NK-92 (cell line): ENCODE results near the gene ABL1.
"Not testable (repeated sequence)": the region's sequence is repeated elsewhere in the genome, so short reads cannot be mapped to it uniquely, and the experiment has no call there.

Experiments used
- DNase-seq: peaks from one replicate; lab custom pipeline; 2025; ENCODE audit not compliant: unreplicated experiment; lab: John Stamatoyannopoulos, UW

ABL1 gene

DNA sequence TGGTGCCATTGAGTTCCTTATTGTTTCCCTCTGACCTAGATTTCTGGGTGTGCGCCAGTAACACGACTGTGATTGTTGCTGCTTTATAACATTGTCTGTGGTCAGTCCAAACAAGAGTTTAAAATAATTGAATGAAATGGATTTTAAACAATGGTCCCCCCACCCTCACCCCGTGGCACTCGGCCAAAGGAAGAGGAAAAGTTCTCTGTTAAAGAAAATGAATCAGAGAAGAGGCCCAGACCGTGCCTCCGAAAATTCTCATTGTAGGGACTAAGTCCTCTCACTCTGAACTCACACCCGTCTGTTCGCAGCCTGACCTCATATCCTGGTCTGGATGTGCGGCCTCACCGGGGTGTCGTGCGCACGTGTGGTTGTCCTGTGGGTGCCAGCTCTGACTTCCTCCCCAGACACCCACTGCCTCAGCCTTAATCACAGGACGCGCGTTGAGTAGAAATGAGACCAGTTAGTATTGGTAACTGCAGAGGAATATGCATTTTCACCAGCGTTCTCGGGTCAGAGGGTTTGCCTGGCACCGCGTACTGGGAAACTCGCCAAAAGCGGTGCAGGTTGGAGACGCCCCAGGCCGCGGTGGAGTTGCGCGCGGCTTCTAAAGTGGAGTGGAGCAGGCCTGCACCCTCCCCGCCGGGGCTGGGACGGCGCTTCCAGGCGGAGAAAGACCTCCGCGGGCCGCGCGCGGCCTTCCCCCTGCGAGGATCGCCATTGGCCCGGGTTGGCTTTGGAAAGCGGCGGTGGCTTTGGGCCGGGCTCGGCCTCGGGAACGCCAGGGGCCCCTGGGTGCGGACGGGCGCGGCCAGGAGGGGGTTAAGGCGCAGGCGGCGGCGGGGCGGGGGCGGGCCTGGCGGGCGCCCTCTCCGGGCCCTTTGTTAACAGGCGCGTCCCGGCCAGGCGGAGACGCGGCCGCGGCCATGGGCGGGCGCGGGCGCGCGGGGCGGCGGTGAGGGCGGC lies at the start of gene ABL1:
Gene ABL1, plus strand, starts transcription at position 884 of the 966 bp plus-strand sequence. CDS start 193 bp downstream, outside the sequence.
- no peak for DNase-seq

DNA sequence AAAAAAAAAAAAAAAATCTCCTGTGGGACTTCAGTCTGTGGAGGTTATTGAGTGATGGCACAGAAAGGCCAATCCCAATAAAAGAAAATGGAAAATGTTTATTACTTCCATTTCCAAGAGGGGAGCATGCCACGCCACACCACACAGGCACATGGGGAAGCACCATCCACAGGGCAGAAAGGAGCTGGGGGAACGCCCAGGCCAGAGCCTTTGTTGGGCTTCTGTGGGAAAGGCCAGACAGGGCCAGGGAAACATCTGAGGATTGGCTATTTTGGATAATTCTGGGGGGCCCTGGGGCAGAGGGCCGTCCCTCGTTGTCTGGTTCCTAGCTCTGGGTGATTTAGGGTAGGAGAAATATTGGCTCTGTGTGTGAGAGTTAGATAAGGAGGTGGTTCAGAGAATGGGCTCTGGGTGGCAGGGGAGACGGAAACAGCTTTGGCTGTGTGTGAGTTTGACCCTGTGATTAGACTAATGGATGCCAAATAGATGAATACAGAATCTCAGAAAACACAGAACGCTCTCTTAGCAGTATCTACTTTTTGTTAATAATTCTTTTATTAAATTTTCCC lies 49.0 kb upstream of the ABL1 start:
- DNase-seq: no peak

DNA sequence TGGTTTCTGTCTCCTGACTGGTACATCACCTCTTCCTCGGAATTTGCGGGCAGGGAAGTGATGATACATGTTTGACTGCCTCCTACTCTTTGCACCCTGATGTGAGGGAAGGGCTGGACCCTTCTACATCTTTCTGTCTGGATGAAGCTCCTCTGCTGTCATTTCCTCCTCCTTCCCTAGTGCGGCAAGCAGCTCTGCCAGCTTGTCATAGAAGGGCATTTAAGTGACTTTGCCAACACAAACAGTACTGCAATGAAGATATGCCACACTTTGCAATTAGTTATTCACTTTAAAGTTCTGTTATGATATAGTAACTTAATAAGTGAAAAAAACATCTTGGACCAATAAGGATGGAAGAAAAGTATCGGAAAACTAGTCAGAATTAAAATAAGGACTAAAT lies 48.5 kb upstream of the ABL1 start:
- DNase-seq: no peak

DNA sequence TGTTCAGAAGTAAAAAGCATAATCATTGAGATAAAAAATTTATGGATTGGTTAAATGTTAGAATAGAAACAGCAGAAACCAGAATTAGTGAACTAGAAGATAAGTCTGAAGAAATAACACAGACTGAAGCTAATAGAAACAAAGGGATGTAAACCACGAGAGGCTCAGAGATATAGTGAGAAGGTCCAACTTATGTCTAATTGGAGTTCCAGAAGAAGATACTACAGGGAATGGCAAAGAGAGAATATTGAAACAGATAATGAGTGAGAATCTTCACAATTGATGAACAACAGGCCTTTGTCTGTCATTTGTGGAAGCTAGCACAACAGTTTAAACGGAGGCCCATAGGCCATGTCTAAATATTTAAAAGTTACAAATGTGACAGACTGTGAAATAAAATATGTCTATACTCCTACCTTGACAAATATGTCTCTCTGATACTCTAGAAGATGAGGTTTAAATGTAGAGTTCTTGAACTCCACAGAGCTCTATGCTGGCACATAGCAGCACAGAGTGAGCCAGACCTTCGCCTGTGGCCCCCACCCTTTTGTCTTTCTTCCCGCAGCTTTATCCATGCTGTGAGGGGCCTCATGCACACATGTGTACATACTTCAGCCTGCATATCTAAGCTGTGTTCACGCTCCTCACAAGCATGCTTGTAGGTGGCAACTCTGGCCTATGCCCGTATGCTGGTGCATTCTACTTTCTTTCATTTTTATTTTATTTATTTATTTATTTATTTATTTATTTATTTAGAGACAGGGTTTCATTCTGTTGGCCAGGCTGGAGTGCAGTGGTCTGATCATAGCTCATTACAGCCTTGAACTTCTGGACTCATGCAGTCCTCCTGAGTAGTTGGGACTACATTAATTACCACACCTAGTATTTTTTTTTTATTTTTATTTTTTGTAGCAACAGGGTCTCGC lies 45.0 kb upstream of the ABL1 start:
- no peak for DNase-seq

DNA sequence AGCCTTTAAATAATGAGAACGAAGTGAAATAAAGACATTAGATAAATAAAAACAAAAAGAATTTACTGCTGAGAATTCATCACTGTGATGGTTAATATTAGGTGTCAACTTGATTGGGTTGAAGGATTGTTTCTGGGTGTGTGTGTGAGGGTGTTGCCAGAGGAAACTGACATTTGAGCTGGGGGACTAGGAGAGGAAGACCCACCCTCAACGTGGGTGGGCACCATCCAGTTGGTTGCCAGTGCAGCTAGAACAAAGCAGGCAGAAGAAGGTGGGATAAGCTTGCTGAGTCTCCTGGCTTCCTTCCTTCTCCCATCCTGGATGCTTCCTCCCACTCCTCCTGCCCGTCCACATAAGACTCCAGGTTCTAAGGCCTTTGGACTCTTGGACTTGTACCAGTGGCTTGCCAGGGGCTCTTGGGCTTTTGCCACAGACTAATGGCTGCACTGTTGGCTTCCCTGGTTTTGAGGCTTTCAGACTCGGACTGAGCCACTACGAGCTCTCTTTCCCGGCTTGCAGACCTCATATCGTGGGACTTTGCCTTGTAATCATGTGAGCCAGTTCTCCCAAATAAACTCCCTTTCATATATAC lies 43.7 kb upstream of the ABL1 start:
- DNase-seq: no peak

DNA sequence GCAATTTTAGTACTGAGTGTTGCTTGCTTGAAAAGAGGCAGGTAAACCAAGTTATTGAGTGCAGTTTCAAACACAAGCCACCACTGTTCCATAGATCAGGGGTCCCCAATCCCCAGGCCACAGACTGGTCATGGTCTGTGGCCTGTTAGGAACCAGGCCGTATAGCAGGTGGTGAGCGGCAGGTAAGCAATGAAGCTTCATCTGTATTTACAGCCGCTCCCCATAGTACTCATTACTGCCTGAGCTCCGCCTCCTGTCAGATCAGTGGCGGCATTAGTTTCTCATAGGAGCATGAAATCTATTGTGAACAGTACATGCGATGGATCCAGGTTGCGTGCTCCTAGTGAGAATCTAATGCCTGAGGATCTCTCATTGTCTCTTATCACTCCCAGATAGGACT lies 41.5 kb upstream of the ABL1 start:
- no peak for DNase-seq

DNA sequence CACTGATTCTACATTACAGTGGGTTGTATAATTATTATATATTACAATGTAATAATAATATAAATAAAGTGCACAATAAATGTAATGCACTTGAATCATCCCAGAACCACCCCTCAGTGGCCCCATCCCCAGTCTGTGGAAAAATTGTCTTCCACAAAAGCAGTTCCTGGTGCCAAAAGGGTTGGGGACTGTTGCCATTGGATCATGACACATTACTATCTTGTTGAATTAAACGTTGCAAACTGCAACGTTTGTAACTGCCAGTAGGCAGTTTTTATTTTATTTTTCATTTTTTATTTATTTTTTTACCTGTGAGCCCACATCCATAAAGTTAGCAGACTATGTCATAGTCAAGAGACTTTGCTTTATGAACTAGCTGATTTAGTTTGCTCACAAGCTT lies 41.0 kb upstream of the ABL1 start:
- not testable (repeated sequence) for DNase-seq

DNA sequence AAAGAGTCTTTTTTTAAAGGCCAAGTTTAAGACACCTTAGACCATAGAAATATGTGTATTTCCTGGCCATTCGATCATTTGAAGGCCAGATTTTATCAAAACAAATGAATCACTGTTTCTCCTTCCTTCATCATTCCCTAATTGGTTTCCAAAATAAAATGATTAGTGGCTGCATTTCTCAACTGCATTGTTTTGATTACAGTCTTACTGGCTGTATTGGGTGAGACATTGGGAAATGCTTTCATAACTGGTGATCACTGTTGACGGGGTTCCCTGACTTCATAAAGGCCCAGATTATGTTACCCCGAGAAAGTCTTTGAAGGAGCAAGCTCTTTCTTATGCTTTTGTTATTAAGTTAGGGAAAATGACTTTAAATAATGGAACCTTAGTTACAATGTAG lies 40.6 kb upstream of the ABL1 start:
- not testable (repeated sequence) for DNase-seq

DNA sequence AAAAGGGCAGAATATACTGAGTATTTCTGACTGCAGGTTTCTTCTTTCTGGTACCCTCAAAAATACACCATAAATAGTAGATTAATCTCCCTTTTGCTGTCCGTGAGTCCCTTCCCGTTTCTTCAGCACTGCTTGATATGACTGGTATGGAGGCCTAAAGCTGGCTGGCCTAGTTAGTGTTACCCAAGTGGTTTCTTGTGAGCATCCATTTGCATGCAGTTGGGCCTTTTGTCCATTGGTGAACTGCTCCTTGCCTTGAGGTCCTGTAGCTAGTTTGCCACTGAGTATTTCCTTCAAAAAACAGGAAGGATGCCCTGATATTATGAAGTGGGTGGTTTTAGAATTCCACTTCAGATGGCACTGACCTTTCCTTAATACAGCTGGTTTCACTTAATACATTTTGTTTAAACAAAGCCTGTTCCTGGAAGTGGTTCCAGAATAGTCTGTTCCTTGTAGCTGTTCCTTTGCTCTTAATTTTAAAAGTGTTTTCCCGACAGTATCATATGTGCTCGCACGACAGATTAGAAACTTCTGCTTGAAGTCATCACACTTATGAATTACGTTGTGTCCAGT lies 40.0 kb upstream of the ABL1 start:
- DNase-seq: no peak

DNA sequence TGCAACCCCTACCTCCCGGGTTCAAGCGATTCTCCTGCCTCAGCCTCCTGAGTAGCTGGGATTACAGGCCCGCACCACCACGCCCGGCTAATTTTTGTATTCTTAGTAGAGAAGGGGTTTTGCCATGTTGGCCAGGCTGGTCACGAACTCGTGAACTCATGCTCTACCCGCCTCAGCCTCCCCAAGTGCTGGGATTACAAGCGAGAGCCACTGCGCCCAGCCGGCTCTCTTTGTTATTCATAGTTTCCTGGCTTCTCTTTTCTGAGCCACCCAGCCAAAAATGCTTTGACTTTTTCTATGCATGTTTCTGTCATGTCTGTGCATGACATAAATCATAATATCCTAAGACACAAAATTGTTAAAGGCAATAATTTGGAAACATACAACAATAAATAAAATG lies 31.9 kb upstream of the ABL1 start:
- not testable (repeated sequence) for DNase-seq

DNA sequence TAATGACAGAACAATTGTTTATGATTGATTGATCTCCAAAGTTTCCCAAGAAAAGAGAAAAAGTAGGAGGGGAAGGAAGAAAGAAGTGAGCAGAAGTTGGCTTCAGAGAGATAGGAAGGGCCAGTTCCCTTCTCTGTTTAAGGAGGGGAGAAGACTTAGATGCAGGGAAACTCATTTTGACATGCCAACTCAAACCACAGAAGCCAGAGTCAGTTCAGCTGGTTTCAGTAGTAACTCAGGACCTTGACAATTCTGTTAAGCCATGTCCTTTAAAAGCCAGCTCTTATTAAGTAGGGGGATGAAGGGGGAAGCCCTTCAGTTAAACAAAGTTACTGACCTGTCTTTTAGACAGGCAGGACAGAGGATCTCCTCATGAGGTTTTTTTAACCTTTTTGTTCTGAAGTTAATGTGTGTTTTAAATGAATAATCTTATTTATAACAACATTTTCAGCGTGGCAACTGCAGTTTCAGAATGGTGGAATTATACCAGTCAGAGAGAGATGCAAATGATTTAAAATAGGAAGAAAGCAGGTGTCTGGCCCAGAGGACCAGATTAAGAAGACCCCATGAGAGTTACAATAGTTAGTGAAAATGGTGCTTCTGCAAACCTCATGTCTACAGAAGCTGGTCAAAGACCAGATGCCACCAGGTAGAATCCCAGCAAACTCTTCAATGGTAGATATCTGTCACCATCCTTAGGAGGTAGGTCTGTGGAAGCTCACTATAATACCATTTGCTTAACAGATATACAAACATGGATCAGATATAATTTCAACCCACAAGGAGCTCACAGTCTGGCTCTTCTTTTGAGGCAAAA lies 29.3 kb upstream of the ABL1 start:
- no peak for DNase-seq

DNA sequence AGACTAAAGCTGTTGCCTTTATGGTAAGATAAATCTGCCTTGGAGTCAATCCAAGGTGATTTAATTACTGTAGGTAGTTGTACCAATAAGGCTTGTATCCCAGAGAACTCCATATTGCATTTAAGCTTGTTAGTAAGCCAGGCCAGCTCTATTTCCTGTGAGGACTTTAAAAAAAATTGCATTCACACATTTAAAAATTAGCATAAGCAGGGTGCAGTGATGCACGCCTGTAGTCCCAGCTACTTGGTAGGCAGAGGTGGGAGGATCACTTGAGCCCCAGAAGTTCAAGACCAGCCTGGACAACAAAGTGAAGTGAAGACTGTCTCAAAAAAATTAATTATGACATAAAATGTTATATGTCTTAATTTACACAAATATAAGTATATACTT lies 28.7 kb upstream of the ABL1 start:
- DNase-seq: no peak

DNA sequence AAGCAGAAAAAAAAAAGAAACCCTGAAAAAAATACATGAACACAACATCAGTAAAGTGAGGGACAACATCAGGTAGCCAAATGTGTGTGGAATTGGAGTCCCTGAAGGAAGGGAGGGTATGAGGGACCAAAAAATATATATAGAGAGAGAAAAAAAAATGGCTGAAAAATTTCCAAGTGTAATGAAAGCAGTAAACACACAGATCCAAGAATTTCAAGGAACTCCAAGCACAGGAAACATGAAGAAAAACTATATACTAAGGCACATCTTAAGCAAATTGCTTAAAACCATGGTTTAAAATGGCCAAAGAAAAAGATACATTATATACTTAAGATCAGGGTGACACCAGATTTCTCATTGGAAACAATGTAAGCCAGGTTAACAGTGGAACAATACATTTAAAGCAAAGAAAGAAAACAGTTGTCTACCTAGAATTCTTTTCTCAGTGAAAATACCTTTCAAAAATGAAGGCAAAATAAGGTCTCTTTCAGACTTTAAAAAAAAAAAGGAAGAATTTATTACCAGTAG lies 24.4 kb upstream of the ABL1 start:
- no peak for DNase-seq

DNA sequence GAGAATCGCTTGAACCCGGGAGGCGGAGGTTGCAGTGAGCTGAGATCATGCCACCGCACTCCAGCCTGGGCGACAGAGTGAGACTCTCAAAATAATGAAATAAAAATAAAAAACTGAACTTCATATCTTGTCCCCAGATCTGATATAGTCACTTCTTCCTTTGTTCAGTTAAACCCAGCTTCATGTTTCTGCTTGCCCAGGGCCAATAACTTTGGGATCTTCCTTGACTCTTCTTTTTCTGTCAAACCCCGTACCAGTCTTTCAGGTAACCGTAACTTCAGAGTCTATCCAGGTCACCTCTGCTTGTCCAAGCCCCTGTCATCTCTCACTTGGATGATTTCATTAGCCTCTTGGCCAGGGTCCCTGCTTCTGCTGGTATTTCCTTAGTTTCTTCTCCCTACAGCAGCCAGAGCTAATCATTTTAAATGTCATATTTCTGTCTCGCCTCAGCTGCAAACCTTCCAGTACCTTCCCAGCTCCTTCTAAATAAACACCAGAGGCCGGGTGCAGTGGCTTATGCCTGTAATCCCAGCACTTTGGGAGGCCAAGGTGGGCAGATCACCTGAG lies 19.7 kb upstream of the ABL1 start:
- no peak for DNase-seq

DNA sequence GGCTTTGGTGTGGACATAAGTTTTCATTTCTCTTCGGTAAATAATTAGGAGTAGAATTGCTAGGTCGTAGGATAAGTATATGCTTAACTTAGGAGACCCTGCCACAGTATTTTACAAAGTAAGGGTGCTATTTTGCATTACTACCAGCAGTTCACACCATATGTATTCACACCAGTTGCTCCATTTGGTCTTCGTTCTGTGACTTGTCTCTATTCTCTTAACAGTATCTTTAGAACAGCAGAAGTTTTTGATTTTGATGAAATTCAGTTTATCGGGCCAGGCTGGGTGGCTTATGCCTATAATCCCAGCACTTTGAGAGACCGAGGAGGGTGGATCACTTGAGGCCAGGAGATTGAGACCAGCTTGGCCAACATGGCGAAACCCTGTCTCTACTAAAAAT lies 17.1 kb upstream of the ABL1 start:
- DNase-seq: no peak

DNA sequence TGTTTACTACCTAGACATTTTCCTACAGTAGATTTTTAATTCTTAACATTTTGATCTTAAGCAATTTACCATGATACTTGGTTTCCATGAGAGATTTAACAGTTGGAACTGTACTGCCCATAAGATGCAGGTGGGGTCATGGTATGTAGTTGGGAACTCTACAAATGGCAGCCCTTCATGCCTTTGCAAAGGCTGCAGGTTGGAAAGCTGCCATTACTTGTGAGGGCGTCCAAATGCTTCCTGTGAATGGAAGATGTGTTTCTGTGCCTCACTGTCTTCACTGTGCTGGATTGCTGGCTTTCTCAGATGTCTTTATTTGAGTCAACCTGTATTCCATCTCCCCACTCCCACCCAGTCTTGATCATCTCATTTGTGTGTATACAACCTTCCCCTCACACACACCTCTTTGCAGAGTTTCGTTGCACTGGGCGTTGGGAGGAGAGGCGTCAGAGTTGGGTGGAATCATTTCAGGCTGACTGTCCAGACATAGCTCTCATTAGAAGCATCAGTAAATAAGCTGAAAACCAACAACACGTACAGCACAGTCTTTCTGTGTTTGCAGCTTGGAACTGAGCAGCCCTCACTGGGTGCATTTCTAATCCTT lies 14.8 kb upstream of the ABL1 start:
- no peak for DNase-seq

DNA sequence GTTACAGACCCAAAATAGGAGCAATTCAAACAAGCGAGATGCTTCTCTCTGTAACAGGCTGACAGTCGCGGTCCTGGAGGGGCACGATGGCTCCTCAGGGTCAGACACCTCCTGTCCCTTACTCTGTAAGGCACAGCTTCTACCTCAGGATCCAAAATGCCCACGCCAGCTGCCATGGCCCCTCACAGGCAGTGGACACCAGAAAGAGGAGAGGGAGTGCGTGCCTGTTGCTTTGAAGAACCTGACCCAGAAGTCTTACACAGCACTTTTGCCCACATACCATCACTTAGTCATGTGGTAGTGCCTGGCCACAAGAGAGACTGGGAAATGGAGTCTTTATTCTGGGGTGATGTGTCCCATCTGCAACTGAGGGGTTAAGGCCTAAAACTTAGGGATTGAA lies 11.6 kb upstream of the ABL1 start:
- no peak for DNase-seq

DNA sequence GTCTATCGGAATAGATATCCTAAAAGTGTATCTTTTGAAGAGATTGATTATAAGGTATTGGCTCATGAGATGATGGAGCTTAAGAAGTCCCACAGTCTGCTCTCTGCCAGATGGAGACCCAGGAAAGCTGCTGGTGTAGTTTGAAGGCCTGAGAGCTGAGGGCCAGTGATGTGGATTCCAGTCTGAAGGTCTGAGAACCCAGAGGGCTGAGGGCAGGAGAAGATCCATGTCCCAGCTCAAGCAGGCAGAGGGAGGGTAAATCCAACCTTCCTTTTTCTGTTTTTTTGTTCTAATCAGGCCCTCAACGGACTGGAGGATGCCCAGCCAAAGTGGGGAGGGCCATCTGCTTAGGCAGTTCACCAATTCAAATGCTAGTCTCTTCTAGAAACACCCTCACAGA lies 11.0 kb upstream of the ABL1 start:
- no peak for DNase-seq
